Liver (tissue), 9 donors: ENCODE measurements around the gene GATD1. TPM values are rescaled to one million over a fixed set of nuclear protein-coding genes. Genes with fewer than 3 reads are reported as not detected.

Source experiments
- DNase-seq: peaks from one replicate; pipeline ENCODE4 v3.0.0-alpha.2; 2017; ENCODE audit warnings: low spot score
- H3K27ac ChIP-seq, 2 donors: one replicate each; pipeline ENCODE4 v1.7.0; 2013; ENCODE audit warnings: inconsistent platforms in 2 of 2, low read length in 2 of 2, control low read depth in 1 of 2, low read depth in 1 of 2, mild to moderate bottlenecking in 1 of 2
- H3K27me3 ChIP-seq, 4 donors: one replicate each; pipeline versions ENCODE4 v1.6.1 to v1.7.0; 2013; ENCODE audit warnings: low read length in 3 of 4, inconsistent platforms in 1 of 4, mild to moderate bottlenecking in 1 of 4, moderate library complexity in 1 of 4; ENCODE audit not compliant: control insufficient read depth in 4 of 4, insufficient read depth in 4 of 4
- H3K36me3 ChIP-seq, 4 donors: one replicate each; pipeline versions ENCODE4 v1.6.1 to v1.7.0; 2013; ENCODE audit warnings: low read length in 3 of 4, mild to moderate bottlenecking in 3 of 4, low read depth in 1 of 4, moderate library complexity in 1 of 4; ENCODE audit not compliant: control insufficient read depth in 4 of 4, insufficient read depth in 3 of 4
- H3K4me1 ChIP-seq, 4 donors: one replicate each; pipeline versions ENCODE4 v1.6.1 to v1.7.0; 2013; ENCODE audit warnings: low read length in 3 of 4, mild to moderate bottlenecking in 3 of 4, moderate library complexity in 1 of 4; ENCODE audit not compliant: control insufficient read depth in 4 of 4, insufficient read depth in 4 of 4
- H3K4me3 ChIP-seq, 3 donors: one replicate each; pipeline versions ENCODE4 v1.6.1 to v1.7.0; 2013; ENCODE audit warnings: low read length in 3 of 3, control low read depth in 1 of 3, low read depth in 1 of 3, mild to moderate bottlenecking in 1 of 3
- H3K9ac ChIP-seq, 2 donors: one replicate each; pipeline ENCODE4 v1.7.0; 2013; ENCODE audit warnings: low read length in 2 of 2, mild to moderate bottlenecking in 2 of 2, moderate library complexity in 2 of 2, control low read depth in 1 of 2, low read depth in 1 of 2
- H3K9me3 ChIP-seq, 4 donors: one replicate each; pipeline versions ENCODE4 v1.6.1 to v1.7.0; 2013; ENCODE audit warnings: low read length in 3 of 4; ENCODE audit not compliant: control insufficient read depth in 4 of 4
- CTCF ChIP-seq: fragments of 150-350 bp; IDR thresholded peaks from 2 replicates; pipeline ENCODE4 v1.5.1; 2017; ENCODE audit warnings: improper control_type of control experiment, low read depth, low read length; ENCODE audit not compliant: missing input control
- FOXA1 ChIP-seq: IDR thresholded peaks from 2 replicates; pipeline ENCODE4 v1.6.1; 2016; ENCODE audit warnings: antibody characterized with exemption
- FOXA2 ChIP-seq: IDR thresholded peaks from 2 replicates; pipeline ENCODE4 v1.6.1; 2016; ENCODE audit warnings: antibody characterized with exemption
- HNF4G ChIP-seq: IDR thresholded peaks from 2 replicates; pipeline ENCODE4 v1.6.1; 2016; ENCODE audit warnings: antibody characterized with exemption
- JUND ChIP-seq, 2 donors: IDR thresholded peaks; 2 replicates each; pipeline ENCODE4 v1.6.1; 2016; ENCODE audit warnings: antibody characterized with exemption in 2 of 2
- MAX ChIP-seq: IDR thresholded peaks from 2 replicates; pipeline ENCODE4 v1.6.1; 2016; ENCODE audit warnings: antibody characterized with exemption
- NR2F2 ChIP-seq: IDR thresholded peaks from 2 replicates; pipeline ENCODE4 v1.6.1; 2016; ENCODE audit warnings: antibody characterized with exemption
- RXRA ChIP-seq, 2 donors: IDR thresholded peaks; 2 replicates each; pipeline ENCODE4 v1.6.1; 2017 to 2018; ENCODE audit warnings: antibody characterized with exemption in 2 of 2, mild to moderate bottlenecking in 1 of 2
- SP1 ChIP-seq: IDR thresholded peaks from 2 replicates; pipeline ENCODE4 v1.6.1; 2018; ENCODE audit warnings: antibody characterized with exemption, mild to moderate bottlenecking
- TAF1 ChIP-seq: conservative IDR thresholded peaks from 2 replicates; pipeline ENCODE4 v1.6.1; 2016; ENCODE audit warnings: antibody characterized with exemption, mild to moderate bottlenecking
- YY1 ChIP-seq: IDR thresholded peaks from 2 replicates; pipeline ENCODE4 v1.6.1; 2016; ENCODE audit warnings: antibody characterized with exemption, mild to moderate bottlenecking
- ZBTB33 ChIP-seq: IDR thresholded peaks from 2 replicates; pipeline ENCODE4 v1.6.1; 2016; ENCODE audit warnings: antibody characterized with exemption
- WGBS: extraction: QIAGEN DNeasy Blood & Tissue Kit; methylation state at CpG from one replicate; pipeline ENCODE4 v1.1.7; 2013; 5-methylcytosine and 5-hydroxymethylcytosine counted together
- polyA plus RNA-seq, 2 donors: library from polyadenylated mRNA; stranded (reverse) in 1 of 2; unstranded in 1 of 2; fragments of 200-250 nt in 1 of 2; fragments of >200 nt in 1 of 2; fragmentation: Nextera tagmentation in 1 of 2; extraction: Ambion mirVana in 1 of 2; gene quantifications; one replicate each; pipeline versions ENCODE4 v1.2.1 to v1.2.3, GENCODE V29; 2013 to 2015
- total RNA-seq, 2 donors: library from RNA; depleted of rRNA; stranded (reverse); fragments of >200 nt; gene quantifications; one replicate each; pipeline ENCODE4 v1.2.3, GENCODE V29; 2014
- donor health status: healthy.
- donor health status: healthy.
- donor health status: healthy.
- donor health status: healthy.
- donor health status: healthy.

The GATD1 gene
- total and polyA plus RNA-seq, 4 donors, result 22.7 to 37.2 (median 24.6) TPM

- WGBS, result 46% methylated on average over 61 of the region's 61 CpGs
- TF ChIP-seq MAX (no peak), ZBTB33 (no peak), NR2F2 (no peak), TAF1 (no peak), JUND (IDR thresholded peaks at IDR 0.05) (no peak), SP1 (no peak), YY1 (no peak)
- H3K4me3 ChIP-seq, result peak overlapping the region in 1 of 3 donors; percentile 16
- H3K9me3 ChIP-seq, result no peaks in the 10 kb centered on the region
- no peak overlapping the region for H3K9ac ChIP-seq
- H3K27me3 ChIP-seq, result no peaks in the 10 kb centered on the region
- DNase-seq, result no peak
- H3K36me3 ChIP-seq, result peaks cover 2 to 21% (median 11%) of the 10 kb centered on the region in 4 donors
- peaks cover 0 to 14% (median 3%) of the 10 kb centered on the region in 4 donors for H3K4me1 ChIP-seq
- no peak overlapping the region for H3K27ac ChIP-seq
Observed at GRCh38 chr11:726278-727220, 50.7 kb downstream of the GATD1 start.

GRCh38 chr11:725624-726202 is 51.6 kb downstream of the GATD1 start:
- TF ChIP-seq MAX (no peak), NR2F2 (no peak), CTCF (no peak), HNF4G (no peak), SP1 (no peak)
- Histone ChIP-seq H3K27ac (no peak overlapping the region), H3K27me3 (no peaks in the 10 kb centered on the region), H3K36me3 (peaks cover 2 to 28% (median 13%) of the 10 kb centered on the region in 4 donors), H3K9me3 (no peaks in the 10 kb centered on the region), H3K9ac (no peak overlapping the region), H3K4me3 (peak overlapping the region in 1 of 3 donors; percentile 16), H3K4me1 (peaks cover 0 to 19% (median 7%) of the 10 kb centered on the region in 4 donors)
- WGBS, result 52% methylated on average over 53 of the region's 53 CpGs
- no peak for DNase-seq

GRCh38 chr11:724778-725386 is 52.4 kb downstream of the GATD1 start:
- WGBS, result 82% methylated on average over 18 of the region's 18 CpGs
- H3K9me3 ChIP-seq, result no peaks in the 10 kb centered on the region
- no peaks in the 10 kb centered on the region for H3K27me3 ChIP-seq
- peaks cover 0 to 19% (median 7%) of the 10 kb centered on the region in 4 donors for H3K4me1 ChIP-seq
- no peak for TF ChIP-seq NR2F2
- no peak for TF ChIP-seq FOXA1
- TF ChIP-seq TAF1, result no peak
- no peak for TF ChIP-seq CTCF
- TF ChIP-seq RXRA (IDR thresholded peaks at IDR 0.05), result no peak
- no peak for TF ChIP-seq HNF4G
- no peak for TF ChIP-seq FOXA2
- DNase-seq, result no peak
- no peak overlapping the region for H3K4me3 ChIP-seq
- no peak overlapping the region for H3K27ac ChIP-seq
- H3K9ac ChIP-seq, result no peak overlapping the region
- H3K36me3 ChIP-seq, result peaks cover 2 to 32% (median 16%) of the 10 kb centered on the region in 4 donors
